Mucosa of stomach (tissue), 1 donor: ENCODE results near the gene WBP1L.
A peak's percentile ranks its signal among the peaks of the same experiment; 100 is the strongest.

ENCODE experiments used
- H3K27me3 ChIP-seq: one replicate; pipeline ENCODE4 v1.7.0; 2013; ENCODE audit warnings: mild to moderate bottlenecking, low read length; ENCODE audit not compliant: control insufficient read depth, insufficient read depth
- H3K36me3 ChIP-seq: one replicate; pipeline ENCODE4 v1.7.0; 2013; ENCODE audit warnings: low read length; ENCODE audit not compliant: control insufficient read depth, insufficient read depth
- H3K4me1 ChIP-seq: one replicate; pipeline ENCODE4 v1.7.0; 2013; ENCODE audit warnings: mild to moderate bottlenecking, low read length; ENCODE audit not compliant: control insufficient read depth, insufficient read depth
- H3K4me3 ChIP-seq: one replicate; pipeline ENCODE4 v1.7.0; 2013; ENCODE audit warnings: low read length
- H3K9ac ChIP-seq: one replicate; pipeline ENCODE4 v1.7.0; 2013; ENCODE audit warnings: mild to moderate bottlenecking, low read length, moderate library complexity
- H3K9me3 ChIP-seq: one replicate; pipeline ENCODE4 v1.7.0; 2013; ENCODE audit warnings: mild to moderate bottlenecking, low read length, moderate library complexity; ENCODE audit not compliant: control insufficient read depth
- donor health status: Pancreatic carcinoma.

Gene WBP1L

GRCh38 chr10:102764470-102765161 lies 20.9 kb downstream of the WBP1L start:
- Histone ChIP-seq H3K4me1 (peaks cover 13% of the 10 kb centered on the region), H3K9ac (no peak overlapping the region)

GRCh38 chr10:102765336-102765735 lies 21.6 kb downstream of the WBP1L start:
- H3K4me1 ChIP-seq = peaks cover 19% of the 10 kb centered on the region
- no peak overlapping the region for H3K4me3 ChIP-seq
- H3K27me3 ChIP-seq = no peaks in the 10 kb centered on the region
- no peaks in the 10 kb centered on the region for H3K9me3 ChIP-seq
- H3K9ac ChIP-seq = no peak overlapping the region
- H3K36me3 ChIP-seq = no peaks in the 10 kb centered on the region

More at GRCh38 chr10:102764470-102765161, 20.9 kb downstream of the WBP1L start:
- Histone ChIP-seq H3K4me3 (no peak overlapping the region), H3K36me3 (no peaks in the 10 kb centered on the region), H3K9me3 (no peaks in the 10 kb centered on the region), H3K27me3 (no peaks in the 10 kb centered on the region)

GRCh38 chr10:102767428-102768160 lies 23.8 kb downstream of the WBP1L start:
- no peak overlapping the region for H3K9ac ChIP-seq
- H3K9me3 ChIP-seq = no peaks in the 10 kb centered on the region
- no peak overlapping the region for H3K4me3 ChIP-seq
- H3K4me1 ChIP-seq = peaks cover 23% of the 10 kb centered on the region
- no peaks in the 10 kb centered on the region for H3K27me3 ChIP-seq
- H3K36me3 ChIP-seq = no peaks in the 10 kb centered on the region

GRCh38 chr10:102769375-102770107 lies 25.8 kb downstream of the WBP1L start:
- H3K27me3 ChIP-seq = no peaks in the 10 kb centered on the region
- no peaks in the 10 kb centered on the region for H3K36me3 ChIP-seq
- peaks cover 29% of the 10 kb centered on the region for H3K4me1 ChIP-seq
- H3K9me3 ChIP-seq = no peaks in the 10 kb centered on the region
- no peak overlapping the region for H3K4me3 ChIP-seq
- no peak overlapping the region for H3K9ac ChIP-seq

- H3K27me3 ChIP-seq = no peaks in the 10 kb centered on the region
- H3K9me3 ChIP-seq = no peaks in the 10 kb centered on the region
- peaks cover 29% of the 10 kb centered on the region for H3K4me1 ChIP-seq
- no peak overlapping the region for H3K4me3 ChIP-seq
- no peak overlapping the region for H3K9ac ChIP-seq
- no peaks in the 10 kb centered on the region for H3K36me3 ChIP-seq
Observed at GRCh38 chr10:102770108-102770482, 26.3 kb downstream of the WBP1L start.

- Histone ChIP-seq H3K36me3 (no peaks in the 10 kb centered on the region), H3K9ac (no peak overlapping the region), H3K4me1 (peaks cover 36% of the 10 kb centered on the region), H3K9me3 (no peaks in the 10 kb centered on the region), H3K27me3 (no peaks in the 10 kb centered on the region), H3K4me3 (no peak overlapping the region)
Observed at GRCh38 chr10:102770792-102771191, 27.0 kb downstream of the WBP1L start.

- Histone ChIP-seq H3K9ac (no peak overlapping the region), H3K4me3 (no peak overlapping the region), H3K9me3 (no peaks in the 10 kb centered on the region), H3K36me3 (no peaks in the 10 kb centered on the region), H3K4me1 (peaks cover 52% of the 10 kb centered on the region), H3K27me3 (no peaks in the 10 kb centered on the region)
Observed at GRCh38 chr10:102773320-102773719, 29.6 kb downstream of the WBP1L start.

- H3K9me3 ChIP-seq = no peaks in the 10 kb centered on the region
- H3K27me3 ChIP-seq = no peaks in the 10 kb centered on the region
- no peak overlapping the region for H3K9ac ChIP-seq
- peaks cover 50% of the 10 kb centered on the region for H3K4me1 ChIP-seq
- H3K36me3 ChIP-seq = no peaks in the 10 kb centered on the region
- no peak overlapping the region for H3K4me3 ChIP-seq
Observed at GRCh38 chr10:102773986-102774385, 30.2 kb downstream of the WBP1L start.

- Histone ChIP-seq H3K4me3 (no peak overlapping the region), H3K4me1 (peaks cover 38% of the 10 kb centered on the region), H3K9ac (no peak overlapping the region), H3K27me3 (no peaks in the 10 kb centered on the region), H3K9me3 (no peaks in the 10 kb centered on the region), H3K36me3 (no peaks in the 10 kb centered on the region)
Observed at GRCh38 chr10:102775201-102775934, 31.6 kb downstream of the WBP1L start.

- no peaks in the 10 kb centered on the region for H3K36me3 ChIP-seq
- H3K4me1 ChIP-seq = peaks cover 42% of the 10 kb centered on the region
- H3K4me3 ChIP-seq = no peak overlapping the region
Observed at GRCh38 chr10:102775935-102776669, 32.4 kb downstream of the WBP1L start.

GRCh38 chr10:102776779-102777456 lies 33.2 kb downstream of the WBP1L start:
- H3K4me1 ChIP-seq = peaks cover 50% of the 10 kb centered on the region
- peak overlapping the region; percentile 12 for H3K9ac ChIP-seq

More at GRCh38 chr10:102775935-102776669, 32.4 kb downstream of the WBP1L start:
- Histone ChIP-seq H3K9ac (peak overlapping the region; percentile 12), H3K27me3 (no peaks in the 10 kb centered on the region), H3K9me3 (no peaks in the 10 kb centered on the region)

More at GRCh38 chr10:102776779-102777456, 33.2 kb downstream of the WBP1L start:
- Histone ChIP-seq H3K36me3 (no peaks in the 10 kb centered on the region), H3K9me3 (no peaks in the 10 kb centered on the region), H3K27me3 (no peaks in the 10 kb centered on the region), H3K4me3 (no peak overlapping the region)
